Measurements from ENCODE around the gene ZNF844. TPM values are rescaled to one million over a fixed set of nuclear protein-coding genes. Genes with fewer than 3 reads are reported as not detected.
A peak's percentile ranks its signal among the peaks of the same experiment; 100 is the strongest.

ZNF844 gene
- total and polyA plus RNA-seq, 10 of the 15 experiments (the other 5 are each of a cell fraction or from before 2014, with no cell fraction given), result 0.16 to 1.1 (median 0.70) TPM

GRCh38 chr19:12043752-12044422 is 20.6 kb upstream of the ZNF844 start (continued):
- TF ChIP-seq PKNOX1 (IDR thresholded peaks at IDR 0.05), result no peak
- no peak for TF ChIP-seq SMAD5 (IDR thresholded peaks at IDR 0.05; ENCODE audit: low read depth)
- TF ChIP-seq SKIL (IDR thresholded peaks at IDR 0.05; ENCODE audit: low read depth, poor library complexity, severe bottlenecking), result peak; percentile 25
- TF ChIP-seq ZNF274 (IDR thresholded peaks at IDR 0.05; ENCODE audit: insufficient read depth, insufficient read length), result peak; percentile 33
- no peak for TF ChIP-seq CEBPB (IDR thresholded peaks at IDR 0.05; ENCODE audit: borderline replicate concordance in 1 of 2, low read depth in 2 of 2, low read length in 2 of 2)
- TF ChIP-seq SIN3A (IDR thresholded peaks at IDR 0.05; ENCODE audit: low read depth, low read length), result no peak
- TF ChIP-seq ZNF24 (IDR thresholded peaks at IDR 0.05), result no peak
- no peak for TF ChIP-seq MLLT1 (IDR thresholded peaks at IDR 0.05)
- peak; percentile 95 for TF ChIP-seq KLF5 (IDR thresholded peaks at IDR 0.05; ENCODE audit: partially characterized antibody)
- 0 out of 2 replicates have a peak, but pooled peaks have one; percentile 20 for TF ChIP-seq RELB (IDR thresholded peaks at IDR 0.05; ENCODE audit: low read depth)
- TF ChIP-seq ESRRA (IDR thresholded peaks at IDR 0.05; ENCODE audit: low read length), result no peak
- no peak for TF ChIP-seq TCF12 (IDR thresholded peaks at IDR 0.05; ENCODE audit: low read depth, low read length)
- TF ChIP-seq RAD51 (IDR thresholded peaks at IDR 0.05), result no peak
- no peak for TF ChIP-seq IRF3 (IDR thresholded peaks at IDR 0.05)
- TF ChIP-seq CHD4 (IDR thresholded peaks at IDR 0.05), result no peak
- TF ChIP-seq ZBTB40 (IDR thresholded peaks at IDR 0.05; ENCODE audit: borderline replicate concordance), result no peak
- TF ChIP-seq ELK1 (IDR thresholded peaks at IDR 0.05; ENCODE audit: low read depth, low read length), result no peak
